GM18502 (cell line): ENCODE results near the gene GLI3.

Source experiments
- ATAC-seq: cut with Tn5 transposase; IDR thresholded peaks from one replicate; pipeline ENCODE4 v1.9.1; 2021; ENCODE audit warnings: mild to moderate bottlenecking; ENCODE audit not compliant: unreplicated experiment, poor library complexity

Gene GLI3

GRCh38 chr7:41955893-41956675, 280.9 kb downstream of the GLI3 start:
- ATAC-seq = no peak

GRCh38 chr7:41955451-41955850, 281.6 kb downstream of the GLI3 start:
- ATAC-seq = no peak

- ATAC-seq = no peak
Measured at GRCh38 chr7:41954976-41955375, 282.0 kb downstream of the GLI3 start.

GRCh38 chr7:41948503-41948902, 288.5 kb downstream of the GLI3 start:
- no peak for ATAC-seq

GRCh38 chr7:41943094-41943577, 293.9 kb downstream of the GLI3 start:
- peak; percentile 92 for ATAC-seq

- peak; percentile 19 for ATAC-seq
Measured at GRCh38 chr7:41942468-41943093, 294.4 kb downstream of the GLI3 start.

GRCh38 chr7:41940760-41941343, 296.2 kb downstream of the GLI3 start:
- ATAC-seq = peak; percentile 82

- ATAC-seq = no peak
Measured at GRCh38 chr7:41938371-41938770, 298.6 kb downstream of the GLI3 start.

GRCh38 chr7:41933427-41933826, 303.6 kb downstream of the GLI3 start:
- no peak for ATAC-seq

- ATAC-seq = no peak
Measured at GRCh38 chr7:41931263-41931646, 305.8 kb downstream of the GLI3 start.

- peak; percentile 58 for ATAC-seq
Measured at GRCh38 chr7:41930538-41931262, 306.3 kb downstream of the GLI3 start.

GRCh38 chr7:41928781-41929180, 308.2 kb downstream of the GLI3 start:
- no peak for ATAC-seq

GRCh38 chr7:41928166-41928565, 308.8 kb downstream of the GLI3 start:
- ATAC-seq = no peak

- no peak for ATAC-seq
Measured at GRCh38 chr7:41927380-41927779, 309.6 kb downstream of the GLI3 start.

GRCh38 chr7:41925946-41926345, 311.1 kb downstream of the GLI3 start:
- no peak for ATAC-seq

GRCh38 chr7:41924796-41925195, 312.2 kb downstream of the GLI3 start:
- no peak for ATAC-seq

GRCh38 chr7:41922373-41922772, 314.6 kb downstream of the GLI3 start:
- no peak for ATAC-seq

- no peak for ATAC-seq
Measured at GRCh38 chr7:41921453-41921981, 315.5 kb downstream of the GLI3 start.

- no peak for ATAC-seq
Measured at GRCh38 chr7:41918597-41918996, 318.4 kb downstream of the GLI3 start.

GRCh38 chr7:41916450-41916927, 320.5 kb downstream of the GLI3 start:
- ATAC-seq = no peak
